Hair follicle dermal papilla cell (primary cell): ENCODE results near the gene MCFD2. TPM values are rescaled to one million over a fixed set of nuclear protein-coding genes. Genes with fewer than 3 reads are reported as not detected.

Source experiments
- small RNA-seq: library from RNA; depleted of rRNA; stranded (forward); fragments of <200 nt; gene quantifications from one replicate; pipeline ENCODE3, GENCODE V24; 2012
- total RNA-seq: library from RNA; depleted of rRNA; stranded (reverse); fragments of >200 nt; gene quantifications from 2 replicates; pipeline ENCODE4 v1.2.3, GENCODE V29; 2012

The MCFD2 gene
- total RNA-seq = 113 and 120 TPM in 2 replicates

GRCh38 chr2:46915281-46915810, at the start of gene MCFD2:
Gene MCFD2, minus strand, starts transcription at chr2:46915806. Its CDS starts 6,635 bp downstream, at chr2:46909171.

Small RNA genes lying within 50 kb of the gene (small RNA-seq; reads per million reads assigned to genes)
- gene AC093732.2 = not detected

Other genes starting within 250 kb of the MCFD2 start
- 122 and 156 TPM in 2 replicates for gene SOCS5, start 216.5 kb downstream of the MCFD2 start, total RNA-seq
- gene TTC7A, start 25.4 kb upstream of the MCFD2 start, total RNA-seq = 48.3 and 58.4 TPM in 2 replicates
- 0.49 TPM in 2 replicates for gene STPG4, start 239.5 kb upstream of the MCFD2 start, total RNA-seq